ENCODE data around the gene MAP7. TPM values are rescaled to one million over a fixed set of nuclear protein-coding genes. Genes with fewer than 3 reads are reported as not detected.

Gene MAP7
- total RNA-seq, 1 donor from 2014 or later: 1.3 TPM

GRCh38 chr6:136524339-136524935, 25.8 kb downstream of the MAP7 start:
- Mint-ChIP-seq H3K36me3 (ENCODE audit: low read depth, unreplicated experiment) (no peaks in the 10 kb centered on the region), H3K9me3 (ENCODE audit: unreplicated experiment) (no peaks in the 10 kb centered on the region), H3K27me3 (ENCODE audit: unreplicated experiment) (peaks cover 3% of the 10 kb centered on the region), H3K4me3 (ENCODE audit: unreplicated experiment) (no peak overlapping the region), H3K27ac (ENCODE audit: unreplicated experiment) (no peak overlapping the region), H3K4me1 (ENCODE audit: unreplicated experiment) (peaks cover 10% of the 10 kb centered on the region)
- no peak for DNase-seq (ENCODE audit: low spot score)
- TF ChIP-seq CTCF (IDR thresholded peaks at IDR 0.05; ENCODE audit: unreplicated experiment): no peak

GRCh38 chr6:136523196-136523595, 27.0 kb downstream of the MAP7 start:
- Mint-ChIP-seq H3K4me3 (ENCODE audit: unreplicated experiment) (no peak overlapping the region), H3K9me3 (ENCODE audit: unreplicated experiment) (no peaks in the 10 kb centered on the region), H3K36me3 (ENCODE audit: low read depth, unreplicated experiment) (no peaks in the 10 kb centered on the region), H3K27ac (ENCODE audit: unreplicated experiment) (no peak overlapping the region), H3K4me1 (ENCODE audit: unreplicated experiment) (peaks cover 10% of the 10 kb centered on the region), H3K27me3 (ENCODE audit: unreplicated experiment) (peaks cover 3% of the 10 kb centered on the region)
- no peak for TF ChIP-seq CTCF (IDR thresholded peaks at IDR 0.05; ENCODE audit: unreplicated experiment)
- DNase-seq (ENCODE audit: low spot score): no peak

- Mint-ChIP-seq H3K9me3 (ENCODE audit: unreplicated experiment) (no peaks in the 10 kb centered on the region), H3K27ac (ENCODE audit: unreplicated experiment) (no peak overlapping the region), H3K27me3 (ENCODE audit: unreplicated experiment) (peaks cover 3% of the 10 kb centered on the region), H3K4me1 (ENCODE audit: unreplicated experiment) (peaks cover 8% of the 10 kb centered on the region), H3K36me3 (ENCODE audit: low read depth, unreplicated experiment) (no peaks in the 10 kb centered on the region), H3K4me3 (ENCODE audit: unreplicated experiment) (no peak overlapping the region)
- TF ChIP-seq CTCF (IDR thresholded peaks at IDR 0.05; ENCODE audit: unreplicated experiment): no peak
- DNase-seq (ENCODE audit: low spot score): no peak
These were observed 27.6 kb downstream of the MAP7 start for GRCh38 chr6:136522636-136523035.

GRCh38 chr6:136521911-136522310, 28.3 kb downstream of the MAP7 start:
- Mint-ChIP-seq H3K36me3 (ENCODE audit: low read depth, unreplicated experiment) (no peaks in the 10 kb centered on the region), H3K9me3 (ENCODE audit: unreplicated experiment) (no peaks in the 10 kb centered on the region), H3K4me1 (ENCODE audit: unreplicated experiment) (peaks cover 8% of the 10 kb centered on the region), H3K27me3 (ENCODE audit: unreplicated experiment) (peaks cover 3% of the 10 kb centered on the region), H3K4me3 (ENCODE audit: unreplicated experiment) (no peak overlapping the region), H3K27ac (ENCODE audit: unreplicated experiment) (no peak overlapping the region)
- no peak for TF ChIP-seq CTCF (IDR thresholded peaks at IDR 0.05; ENCODE audit: unreplicated experiment)
- no peak for DNase-seq (ENCODE audit: low spot score)

GRCh38 chr6:136521427-136521826, 28.8 kb downstream of the MAP7 start:
- DNase-seq (ENCODE audit: low spot score): no peak
- Mint-ChIP-seq H3K27ac (ENCODE audit: unreplicated experiment) (no peak overlapping the region), H3K4me1 (ENCODE audit: unreplicated experiment) (peaks cover 5% of the 10 kb centered on the region), H3K4me3 (ENCODE audit: unreplicated experiment) (no peak overlapping the region), H3K27me3 (ENCODE audit: unreplicated experiment) (peaks cover 3% of the 10 kb centered on the region), H3K9me3 (ENCODE audit: unreplicated experiment) (no peaks in the 10 kb centered on the region), H3K36me3 (ENCODE audit: low read depth, unreplicated experiment) (no peaks in the 10 kb centered on the region)
- TF ChIP-seq CTCF (IDR thresholded peaks at IDR 0.05; ENCODE audit: unreplicated experiment): no peak

Measured in endothelial cell (in vitro differentiated cells).